IMR-90 (cell line): Measurements from ENCODE around the gene BMP5. TPM values are rescaled to one million over a fixed set of nuclear protein-coding genes. Genes with fewer than 3 reads are reported as not detected.
A peak's percentile ranks its signal among the peaks of the same experiment; 100 is the strongest.

ENCODE experiments used
- ATAC-seq: fragments of 200-7000 bp; cut with Tn5 transposase; 2 replicates; pipeline ENCODE4 v1.9.1; 2020; ENCODE audit warnings: low read depth, mild to moderate bottlenecking, moderate library complexity
- BruUV-seq: library from RNA; stranded (reverse); fragments of 400-500 nt; replicated peaks from 2 replicates; lab custom pipeline; 2021; lab: Mats Ljungman, UMichigan
- CTCF ChIA-PET: fragments of 300-600 bp; formaldehyde crosslinking; extraction: SDS; loops from one replicate; lab custom pipeline; 2021; ENCODE audit warnings: antibody characterized with exemption; lab: Yijun Ruan, JAX
- POLR2A ChIA-PET: fragments of 300-600 bp; sonication (Branson Sonifier 250); formaldehyde crosslinking; loops from one replicate; lab custom pipeline; 2022; ENCODE audit warnings: antibody characterized with exemption; ENCODE audit not compliant: unreplicated experiment; lab: Charles Lee
- DNase-seq: peaks from one replicate; pipeline ENCODE4 v3.0.0; 2013
- H2AFZ ChIP-seq: replicated peaks from 2 replicates; pipeline ENCODE3; 2013; ENCODE audit warnings: low read length, mild to moderate bottlenecking; ENCODE audit not compliant: poor library complexity
- H2AK5ac ChIP-seq: 2 replicates; pipeline ENCODE4 v1.6.1; 2013; ENCODE audit warnings: low read depth, low read length, inconsistent platforms
- H2AK9ac ChIP-seq: replicated peaks from 2 replicates; pipeline ENCODE3; 2013; ENCODE audit warnings: mild to moderate bottlenecking, low read depth, low read length, moderate library complexity; ENCODE audit not compliant: poor library complexity
- H2BK120ac ChIP-seq: 2 replicates; pipeline ENCODE4 v1.6.1; 2013; ENCODE audit warnings: low read depth, low read length, inconsistent platforms
- H2BK15ac ChIP-seq: 3 replicates; pipeline ENCODE4 v1.6.1; 2013; ENCODE audit warnings: low read depth, low read length, inconsistent platforms
- H2BK20ac ChIP-seq: 2 replicates; pipeline ENCODE4 v1.6.1; 2013; ENCODE audit warnings: low read depth, mild to moderate bottlenecking, inconsistent platforms, low read length, moderate library complexity
- H2BK5ac ChIP-seq: 2 replicates; pipeline ENCODE4 v1.6.1; 2013; ENCODE audit warnings: mild to moderate bottlenecking, low read depth, low read length, inconsistent platforms; ENCODE audit not compliant: poor library complexity, severe bottlenecking
- H3K14ac ChIP-seq: replicated peaks from 2 replicates; pipeline ENCODE4 v1.6.1; 2013; ENCODE audit warnings: low read depth, low read length, inconsistent platforms
- H3K18ac ChIP-seq: 2 replicates; pipeline ENCODE4 v1.6.1; 2013; ENCODE audit warnings: low read depth, low read length, control low read depth
- H3K23ac ChIP-seq: 2 replicates; pipeline ENCODE4 v1.6.1; 2013; ENCODE audit warnings: low read depth, low read length, inconsistent platforms
- H3K27ac ChIP-seq: 2 replicates; pipeline ENCODE4 v1.5.1; 2013; ENCODE audit warnings: mild to moderate bottlenecking, control low read depth, low read length; ENCODE audit not compliant: insufficient read depth
- H3K27me3 ChIP-seq: 2 replicates; pipeline ENCODE4 v1.6.1; 2013; ENCODE audit warnings: low read length; ENCODE audit not compliant: control insufficient read depth, insufficient read depth
- H3K36me3 ChIP-seq: 2 replicates; pipeline ENCODE4 v1.6.1; 2013; ENCODE audit warnings: low read length, mixed read lengths; ENCODE audit not compliant: control insufficient read depth, insufficient read depth
- H3K4ac ChIP-seq: 2 replicates; pipeline ENCODE4 v1.6.1; 2013; ENCODE audit warnings: low read depth, low read length, inconsistent platforms
- H3K4me1 ChIP-seq: 2 replicates; pipeline ENCODE4 v1.6.1; 2013; ENCODE audit warnings: low read length, mixed read lengths; ENCODE audit not compliant: control insufficient read depth, insufficient read depth
- H3K4me2 ChIP-seq: 2 replicates; pipeline ENCODE4 v1.6.1; 2013; ENCODE audit warnings: low read depth, mild to moderate bottlenecking, control low read depth, low read length, moderate library complexity
- H3K4me3 ChIP-seq: 2 replicates; pipeline ENCODE4 v1.5.1; 2013; ENCODE audit warnings: low read depth, mild to moderate bottlenecking, control low read depth, low read length, moderate library complexity; ENCODE audit not compliant: insufficient read depth
- H3K56ac ChIP-seq: 2 replicates; pipeline ENCODE4 v1.6.1; 2013; ENCODE audit warnings: low read length, inconsistent platforms; ENCODE audit not compliant: insufficient read depth; ENCODE audit errors: extremely low read depth
- H3K79me1 ChIP-seq, 2 experiments: 2 replicates each; pipeline ENCODE4 v1.6.1; 2013; ENCODE audit warnings: low read length in 2 of 2, inconsistent platforms in 1 of 2, low read depth in 1 of 2
- H3K9ac ChIP-seq: 2 replicates; pipeline ENCODE4 v1.6.1; 2013; ENCODE audit warnings: low read depth, low read length, control low read depth
- H3K9me1 ChIP-seq: 2 replicates; pipeline ENCODE4 v1.6.1; 2013; ENCODE audit warnings: low read length, inconsistent platforms; ENCODE audit not compliant: insufficient read depth
- H3K9me3 ChIP-seq: 2 replicates; pipeline ENCODE4 v1.6.1; 2013; ENCODE audit warnings: low read length; ENCODE audit not compliant: control insufficient read depth, insufficient read depth
- H4K20me1 ChIP-seq: 2 replicates; pipeline ENCODE4 v1.6.1; 2013; ENCODE audit warnings: low read length, inconsistent platforms; ENCODE audit not compliant: insufficient read depth
- H4K5ac ChIP-seq: 2 replicates; pipeline ENCODE4 v1.6.1; 2013; ENCODE audit warnings: mild to moderate bottlenecking, low read depth, low read length, control low read depth
- H4K8ac ChIP-seq, 2 experiments: 2 replicates each; pipeline ENCODE4 v1.6.1; 2013; ENCODE audit warnings: low read depth in 2 of 2, low read length in 2 of 2, control low read depth in 1 of 2, inconsistent platforms in 1 of 2
- H4K91ac ChIP-seq: 2 replicates; pipeline ENCODE4 v1.6.1; 2013; ENCODE audit warnings: low read depth, low read length, inconsistent platforms; ENCODE audit not compliant: insufficient read depth
- CEBPB ChIP-seq: IDR thresholded peaks from 2 replicates; pipeline ENCODE4 v1.6.1; 2012; ENCODE audit warnings: low read depth, low read length, improper control_type of control experiment
- MAZ ChIP-seq: IDR thresholded peaks from 2 replicates; pipeline ENCODE4 v1.6.1; 2012; ENCODE audit warnings: low read depth, mild to moderate bottlenecking, low read length, improper control_type of control experiment, moderate library complexity, borderline replicate concordance
- WGBS, 2 experiments: methylation state at CpG; one replicate each; pipeline versions ENCODE4 v1.1.5 to v1.1.7; 2013; ENCODE audit warnings: missing lambda C conversion rate in 2 of 2; ENCODE audit not compliant: insufficient read length in 1 of 2; ENCODE audit errors: extremely low coverage in 2 of 2; 5-methylcytosine and 5-hydroxymethylcytosine counted together
- dilution Hi-C: fragments of 300-500 bp; cut with HindIII; formaldehyde crosslinking; loops from one replicate; pipeline ENCODE4 v1.14.3; 2018; ENCODE audit warnings: low sequenced_read_pairs; ENCODE audit not compliant: unreplicated experiment
- in situ Hi-C: fragments of 300-500 bp; cut with MboI; formaldehyde crosslinking; loops from 3 replicates; pipeline ENCODE4 v1.14.3; 2019; ENCODE audit warnings: low sequenced_read_pairs, inconsistent platforms, mixed read lengths
- intact Hi-C: fragments of 100-400 bp; cut with micrococcal nuclease; formaldehyde crosslinking; loops from 2 replicates; pipeline ENCODE4 v1.10.0; 2022
- polyA plus RNA-seq, 3 experiments: library from polyadenylated mRNA; depleted of rRNA; stranded (reverse); fragments of >200 nt; gene quantifications; 2 replicates each; pipeline ENCODE4 v1.2.3, GENCODE V29; 2012; ENCODE audit warnings: low replicate concordance in 1 of 3
- total RNA-seq: library from RNA; depleted of rRNA; stranded (reverse); fragments of >200 nt; gene quantifications from 2 replicates; pipeline ENCODE4 v1.2.3, GENCODE V29; 2012

The BMP5 gene
- total and polyA plus RNA-seq, 2 of the 4 experiments (the other 2 are of a cell fraction), result under 0.01 to 0.02 TPM

GRCh38 chr6:55774286-55775028, 100.9 kb downstream of the BMP5 start:
- dilution Hi-C loops, result no loop called here
- no CpG with 5 or more reads among the region's 5 CpGs for WGBS, 2 experiments

More at GRCh38 chr6:55774286-55775028, 100.9 kb downstream of the BMP5 start:
- H3K4me1 ChIP-seq, result peaks cover 6% of the 10 kb centered on the region; the same call in 1 of the 2 replicates
- ChIA-PET POLR2A (no interaction called here), CTCF (interaction anchor here (0.7 kb wide), 1 partner anchor 22 kb away, joined by 3 read pairs; no protein-coding TSS in a partner anchor)
- H3K9ac ChIP-seq, result no peak overlapping the region
- no peaks in the 10 kb centered on the region for H3K79me1 ChIP-seq
- no peak overlapping the region for H2BK5ac ChIP-seq
- no peaks in the 10 kb centered on the region for H4K20me1 ChIP-seq
- no peak overlapping the region for H3K14ac ChIP-seq
- no peak overlapping the region for H3K23ac ChIP-seq
- no peak overlapping the region for H3K4ac ChIP-seq
- TF ChIP-seq CEBPB (peak; percentile 20; the same call in 1 of the 2 replicates), MAZ (no peak)
- H2AK5ac ChIP-seq, result no peak overlapping the region
- peak overlapping the region; percentile 77 for H4K5ac ChIP-seq
- H2BK20ac ChIP-seq, result no peak overlapping the region
- peak overlapping the region; percentile 80; the same call in 1 of the 2 replicates for H3K27ac ChIP-seq
- H3K56ac ChIP-seq, result no peak overlapping the region
- in situ Hi-C loops (no loop called here), intact Hi-C loops (no loop called here)
- no peaks in the 10 kb centered on the region for H3K9me1 ChIP-seq
- H3K27me3 ChIP-seq, result no peaks in the 10 kb centered on the region
- no peak overlapping the region for H2AK9ac ChIP-seq
- ATAC-seq (no peak), DNase-seq (no peak)
- no peaks in the 10 kb centered on the region; the same call in 1 of the 2 replicates for H3K9me3 ChIP-seq
- no peak overlapping the region for H3K4me3 ChIP-seq
- H4K8ac ChIP-seq, result no peak overlapping the region; a peak in 1 of 4 replicates
- no TSS peak for BruUV-seq
- peak overlapping the region; percentile 16; the same call in 1 of the 2 replicates for H2BK120ac ChIP-seq
- H3K36me3 ChIP-seq, result no peaks in the 10 kb centered on the region
- peak overlapping the region; percentile 23; the same call in 1 of the 2 replicates for H3K4me2 ChIP-seq
- no peak overlapping the region for H4K91ac ChIP-seq
- H3K18ac ChIP-seq, result peak overlapping the region; percentile 73
- no peak overlapping the region for H2BK15ac ChIP-seq
- H2AFZ ChIP-seq, result no peak overlapping the region
